ENCODE results near the gene GCHFR. TPM values are rescaled to one million over a fixed set of nuclear protein-coding genes. Genes with fewer than 3 reads are reported as not detected.
A peak's percentile ranks its signal among the peaks of the same experiment; 100 is the strongest.

GCHFR gene
- total and polyA plus RNA-seq, 2 donors (not counting 3 experiments of a cell fraction or from before 2014, with no cell fraction given), result 6.3 to 14.2 TPM

DNA sequence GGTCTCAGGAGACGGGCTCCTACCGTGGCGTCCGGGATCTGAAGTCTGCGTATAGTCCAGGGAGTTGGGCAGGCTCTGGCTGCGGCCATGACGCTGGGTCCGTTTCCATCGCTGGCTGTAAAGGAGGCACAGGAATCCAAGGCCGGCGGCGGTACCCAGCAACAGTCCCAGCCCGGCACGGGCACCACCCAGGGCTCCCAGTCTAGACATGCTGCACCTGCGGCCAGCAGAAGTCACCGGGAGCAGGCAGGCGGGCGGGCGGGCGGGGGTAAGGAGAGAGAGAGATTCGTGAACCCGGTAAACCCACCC is 9.3 kb upstream of the GCHFR start:
- peaks cover 0 to 6% of the 10 kb centered on the region in 2 experiments for H3K36me3 ChIP-seq (ENCODE audit: control insufficient read depth in 2 of 2, extremely low read depth in 1 of 2, insufficient read depth in 2 of 2, low read length in 2 of 2)
- peak overlapping the region; percentile 41 for H3K4me2 ChIP-seq (ENCODE audit: insufficient read depth, low read length)
- H3K27ac ChIP-seq (ENCODE audit: insufficient read depth, low read depth, low read length), result no peak overlapping the region
- peak overlapping the region; percentile 72 for H3K9ac ChIP-seq (replicated peaks; ENCODE audit: extremely low read depth, insufficient read depth, low read length)
- CTCF ChIA-PET, result interaction anchor here (0.6 to 1.0 kb wide), 2 partner anchors 8 to 75 kb away, joined by 3 to 4 read pairs; no protein-coding TSS in a partner anchor
- no peaks in the 10 kb centered on the region for H3K27me3 ChIP-seq (ENCODE audit: control insufficient read depth in 2 of 2, insufficient read depth in 2 of 2, low read length in 2 of 2)
- POLR2A ChIA-PET, result no interaction called here
- no peaks in the 10 kb centered on the region for H3K9me1 ChIP-seq (replicated peaks; ENCODE audit: control insufficient read depth, extremely low read depth, insufficient read depth, low read length)
- H3K9me3 ChIP-seq (replicated peaks; ENCODE audit: control insufficient read depth, insufficient read depth, low read length), result no peaks in the 10 kb centered on the region
- peaks cover 8% of the 10 kb centered on the region for H3K4me1 ChIP-seq (ENCODE audit: control insufficient read depth, extremely low read depth, insufficient read depth, low read length)
- peak overlapping the region; percentile 70 to 82 (median 71) for H3K4me3 ChIP-seq (replicated peaks in 1 of 3; ENCODE audit: insufficient read depth in 1 of 3, low read depth in 1 of 3, low read length in 3 of 3)
- no peaks in the 10 kb centered on the region for H4K20me1 ChIP-seq (replicated peaks; ENCODE audit: control insufficient read depth, extremely low read depth, insufficient read depth, low read length)
- DNase-seq (ENCODE audit: low read depth, low spot score), result peak; percentile 25
- peaks cover 19% of the 10 kb centered on the region for H3K79me2 ChIP-seq (ENCODE audit: control insufficient read depth, insufficient read depth, low read length)
- peak overlapping the region; percentile 84 for H2AFZ ChIP-seq (ENCODE audit: low read depth, low read length)
- intact Hi-C loops (cut with micrococcal nuclease), result loop anchor here (2.0 kb wide), 3 partner anchors 32 to 140 kb away; partner anchors contain the start of genes RAD51 and VPS18
- no TSS peak for BruUV-seq (replicated peaks)
- dilution Hi-C loops (cut with MboI; ENCODE audit: extremely low pct_ligation_motif_present, low sequenced_read_pairs), result no loop called here
- peak; percentile 37 for FAIRE-seq
- TF ChIP-seq, protein P1, sequence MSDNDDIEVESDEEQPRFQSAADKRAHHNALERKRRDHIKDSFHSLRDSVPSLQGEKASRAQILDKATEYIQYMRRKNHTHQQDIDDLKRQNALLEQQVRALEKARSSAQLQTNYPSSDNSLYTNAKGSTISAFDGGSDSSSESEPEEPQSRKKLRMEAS (IDR thresholded peaks at IDR 0.05; ENCODE audit: insufficient read depth, insufficient read length), result no peak
- TF ChIP-seq, protein P2, sequence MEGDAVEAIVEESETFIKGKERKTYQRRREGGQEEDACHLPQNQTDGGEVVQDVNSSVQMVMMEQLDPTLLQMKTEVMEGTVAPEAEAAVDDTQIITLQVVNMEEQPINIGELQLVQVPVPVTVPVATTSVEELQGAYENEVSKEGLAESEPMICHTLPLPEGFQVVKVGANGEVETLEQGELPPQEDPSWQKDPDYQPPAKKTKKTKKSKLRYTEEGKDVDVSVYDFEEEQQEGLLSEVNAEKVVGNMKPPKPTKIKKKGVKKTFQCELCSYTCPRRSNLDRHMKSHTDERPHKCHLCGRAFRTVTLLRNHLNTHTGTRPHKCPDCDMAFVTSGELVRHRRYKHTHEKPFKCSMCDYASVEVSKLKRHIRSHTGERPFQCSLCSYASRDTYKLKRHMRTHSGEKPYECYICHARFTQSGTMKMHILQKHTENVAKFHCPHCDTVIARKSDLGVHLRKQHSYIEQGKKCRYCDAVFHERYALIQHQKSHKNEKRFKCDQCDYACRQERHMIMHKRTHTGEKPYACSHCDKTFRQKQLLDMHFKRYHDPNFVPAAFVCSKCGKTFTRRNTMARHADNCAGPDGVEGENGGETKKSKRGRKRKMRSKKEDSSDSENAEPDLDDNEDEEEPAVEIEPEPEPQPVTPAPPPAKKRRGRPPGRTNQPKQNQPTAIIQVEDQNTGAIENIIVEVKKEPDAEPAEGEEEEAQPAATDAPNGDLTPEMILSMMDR (IDR thresholded peaks at IDR 0.05; ENCODE audit: extremely low read depth in 1 of 2, insufficient read depth in 1 of 2, low read depth in 1 of 2, low read length in 2 of 2), result no peak
- TF ChIP-seq POLR2A (IDR thresholded peaks at IDR 0.05; ENCODE audit: low read depth, low read length), result no peak
- no peak for TF ChIP-seq EZH2 (IDR thresholded peaks at IDR 0.05; ENCODE audit: borderline replicate concordance, low read depth, low read length, severe bottlenecking)
- no peak for TF ChIP-seq JUN (IDR thresholded peaks at IDR 0.05; ENCODE audit: borderline replicate concordance, insufficient read depth, insufficient read length, low read depth)
- no peak for TF ChIP-seq POLR2AphosphoS5 (IDR thresholded peaks at IDR 0.05; ENCODE audit: insufficient read depth, low read depth, low read length)
- TF ChIP-seq MYC (IDR thresholded peaks at IDR 0.05; ENCODE audit: low read depth, low read length), result no peak
- no peak for TF ChIP-seq FOS (IDR thresholded peaks at IDR 0.05; ENCODE audit: borderline replicate concordance, insufficient read depth, low read length)
- TF ChIP-seq GATA2 (IDR thresholded peaks at IDR 0.05; ENCODE audit: insufficient read depth, insufficient read length, low read depth, low read length), result no peak
